GM13976 (cell line): ENCODE results near the gene PAXX.

Experiments used
- DNase-seq: peaks from one replicate; pipeline ENCODE4 v3.0.0; 2012; ENCODE audit warnings: low spot score
- CTCF ChIP-seq: IDR thresholded peaks from 2 replicates; pipeline ENCODE4 v1.5.1; 2012; ENCODE audit warnings: borderline replicate concordance, mild to moderate bottlenecking; ENCODE audit not compliant: insufficient read depth; ENCODE audit errors: extremely low read depth, missing control alignments, control extremely low read depth
- in situ Hi-C: fragments of 300-500 bp; cut with MboI; formaldehyde crosslinking; loops from one replicate; pipeline ENCODE4 v1.12.0; 2022; ENCODE audit warnings: low sequenced_read_pairs, mixed read lengths, inconsistent platforms; ENCODE audit not compliant: unreplicated experiment

Gene PAXX

GRCh38 chr9:136969150-136969549, 23.1 kb upstream of the PAXX start:
- in situ Hi-C loops = no loop called here
- DNase-seq = no peak
- TF ChIP-seq CTCF = no peak

GRCh38 chr9:136969774-136970173, 22.4 kb upstream of the PAXX start:
- in situ Hi-C loops = no loop called here
- no peak for DNase-seq
- TF ChIP-seq CTCF = no peak

- in situ Hi-C loops = no loop called here
- no peak for DNase-seq
- no peak for TF ChIP-seq CTCF
These were observed 21.9 kb upstream of the PAXX start for GRCh38 chr9:136970361-136970760.

GRCh38 chr9:136971746-136972145, 20.5 kb upstream of the PAXX start:
- no peak for TF ChIP-seq CTCF
- DNase-seq = no peak
- in situ Hi-C loops = no loop called here

- TF ChIP-seq CTCF = no peak
- in situ Hi-C loops = no loop called here
- no peak for DNase-seq
These were observed 19.9 kb upstream of the PAXX start for GRCh38 chr9:136972335-136972734.

GRCh38 chr9:136972743-136973142, 19.5 kb upstream of the PAXX start:
- in situ Hi-C loops = no loop called here
- DNase-seq = no peak

More at GRCh38 chr9:136972743-136973142, 19.5 kb upstream of the PAXX start:
- no peak for TF ChIP-seq CTCF
